Muscle of back (tissue), 11 donors: ENCODE data around the gene TRAF2. TPM values are rescaled to one million over a fixed set of nuclear protein-coding genes. Genes with fewer than 3 reads are reported as not detected.

Experiments used
- DNase-seq, 3 donors: peaks; one replicate each; pipeline versions ENCODE4 v3.0.0 to v3.0.0-alpha.2; 2013
- polyA plus RNA-seq, 10 donors: library from polyadenylated mRNA; unstranded; fragments of 120-200 nt; gene quantifications; one replicate each; pipeline ENCODE4 v1.2.1, GENCODE V29; 2013; ENCODE audit not compliant: insufficient read length in 10 of 10

TRAF2 gene
- polyA plus RNA-seq, 10 donors, result 8.1 to 10.7 (median 9.6) TPM

- DNase-seq, result peak in 1 of 3 donors; percentile 68
Observed at GRCh38 chr9:136947955-136948510, 61.7 kb downstream of the TRAF2 start.

GRCh38 chr9:136949239-136949816 is 63.0 kb downstream of the TRAF2 start:
- no peak for DNase-seq

DNA sequence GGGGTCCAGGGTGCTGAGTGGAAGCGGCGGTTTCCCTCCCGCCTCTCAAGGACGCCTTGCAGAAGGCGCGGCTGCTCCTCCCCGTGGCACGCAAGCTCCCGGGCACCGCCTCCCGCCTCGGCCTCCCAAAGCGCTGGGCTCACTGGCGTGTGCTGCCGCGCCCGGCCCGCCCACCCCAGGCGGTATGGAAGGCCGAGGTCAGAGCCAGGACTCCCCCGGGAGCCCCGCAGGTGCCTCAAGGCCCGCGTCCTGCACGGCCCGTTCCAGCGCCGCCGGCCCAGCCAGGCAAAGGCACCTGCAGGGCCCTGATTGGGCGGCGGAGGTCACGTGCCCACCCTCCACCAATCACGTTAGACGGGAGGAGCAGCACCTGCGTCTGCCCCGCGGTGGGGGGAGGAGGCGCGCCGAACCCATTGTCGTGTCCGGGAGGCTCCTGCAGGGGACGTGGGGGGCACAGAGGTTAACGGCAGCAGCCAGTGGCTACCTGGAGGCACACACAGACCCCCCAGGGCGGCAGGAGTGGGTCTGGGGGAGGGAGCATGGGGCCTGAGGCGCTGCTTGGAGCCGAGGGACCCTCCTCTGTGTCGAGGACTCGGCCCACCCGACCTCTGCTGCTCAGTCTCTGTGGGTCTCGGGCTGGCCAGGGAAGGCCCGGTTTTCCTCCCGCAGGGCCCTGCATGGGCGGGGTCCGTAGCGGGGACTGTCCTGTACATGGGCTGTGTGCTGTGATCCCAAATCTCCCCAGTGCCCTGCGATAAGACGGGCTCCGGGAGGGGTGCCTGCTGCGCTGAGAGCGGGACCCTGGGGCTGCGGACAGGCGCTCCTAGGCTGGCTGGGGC is 63.7 kb downstream of the TRAF2 start:
- DNase-seq, result peak; percentile 85 to 95 (median 85)

GRCh38 chr9:136950656-136951276 is 64.5 kb downstream of the TRAF2 start:
- DNase-seq, result no peak

- no peak for DNase-seq
Observed at GRCh38 chr9:136951541-136952320, 65.4 kb downstream of the TRAF2 start, which contains the start of gene LCN12. TSS of gene LCN12 (plus strand) at chr9:136952273. CDS start at chr9:136952328, 55 bp downstream.

- DNase-seq, result no peak
Observed at GRCh38 chr9:136952321-136952850, 66.1 kb downstream of the TRAF2 start.

- no peak for DNase-seq
Observed at GRCh38 chr9:136952876-136953770, 66.8 kb downstream of the TRAF2 start.

DNA sequence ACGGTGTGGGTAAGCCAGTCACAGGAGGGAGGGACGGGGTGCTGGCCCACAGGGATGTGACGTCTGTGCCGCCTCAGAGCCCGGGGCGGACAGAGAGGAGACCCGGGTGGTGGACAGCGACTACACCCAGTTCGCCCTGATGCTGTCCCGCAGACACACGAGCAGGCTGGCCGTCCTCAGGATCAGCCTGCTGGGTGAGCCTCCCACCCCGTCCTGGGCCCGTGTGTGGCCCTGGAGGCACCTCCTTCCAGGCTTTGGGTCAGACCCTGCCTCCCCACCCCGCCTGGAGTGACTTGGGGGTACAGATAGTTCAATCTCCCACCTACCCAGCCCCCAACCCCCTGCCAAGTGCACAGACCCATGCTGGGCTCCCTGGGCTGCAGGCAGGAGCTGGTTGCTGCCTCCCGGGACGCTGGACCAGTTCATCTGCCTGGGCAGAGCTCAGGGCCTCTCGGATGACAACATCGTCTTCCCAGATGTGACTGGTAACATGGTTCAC is 67.5 kb downstream of the TRAF2 start:
- DNase-seq, result no peak

- DNase-seq, result no peak
Observed at GRCh38 chr9:136954270-136955083, 68.2 kb downstream of the TRAF2 start.

- DNase-seq, result no peak
Observed at GRCh38 chr9:136955202-136955942, 69.1 kb downstream of the TRAF2 start.

GRCh38 chr9:136955943-136956335 is 69.6 kb downstream of the TRAF2 start:
- DNase-seq, result no peak

DNA sequence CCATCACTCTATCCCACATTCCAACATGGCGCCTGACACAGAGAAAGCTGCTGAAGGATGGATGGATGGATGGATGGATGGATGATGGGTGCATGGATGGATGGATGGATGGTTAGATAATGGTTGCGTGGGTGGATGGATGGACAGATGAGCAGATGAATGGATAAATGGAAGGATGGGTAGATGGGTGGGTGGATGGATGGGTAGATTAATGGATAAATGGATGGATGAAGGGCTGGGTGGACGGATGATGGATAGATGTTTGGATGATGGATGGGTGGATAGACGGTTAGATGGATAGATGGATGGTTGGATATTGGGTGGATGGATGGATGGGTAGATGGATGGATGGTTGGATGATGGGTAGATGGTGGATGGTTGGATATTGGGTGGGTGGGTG is 70.3 kb downstream of the TRAF2 start:
- no peak for DNase-seq

- DNase-seq, result no peak
Observed at GRCh38 chr9:136957461-136957860, 71.1 kb downstream of the TRAF2 start.

DNA sequence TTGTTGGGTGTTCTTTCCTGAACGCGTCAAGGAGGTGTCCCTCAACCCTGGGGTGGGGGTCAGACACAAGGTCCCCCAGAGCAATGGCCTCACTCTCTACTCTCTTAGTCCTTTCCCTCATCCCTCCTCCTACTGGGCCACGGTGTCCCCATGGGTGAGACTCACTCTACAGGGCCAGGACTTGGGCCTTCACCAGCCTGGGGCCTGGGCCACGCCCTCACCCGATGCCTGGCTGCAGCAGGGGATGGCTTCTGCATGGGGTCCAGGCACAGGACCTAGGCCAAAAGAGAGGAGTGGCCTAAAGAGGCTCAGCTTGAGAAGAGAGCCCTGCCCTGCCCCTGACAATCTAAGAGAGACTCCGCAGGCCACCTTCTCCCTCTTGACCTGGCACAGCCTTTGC is 71.6 kb downstream of the TRAF2 start:
- no peak for DNase-seq

DNA sequence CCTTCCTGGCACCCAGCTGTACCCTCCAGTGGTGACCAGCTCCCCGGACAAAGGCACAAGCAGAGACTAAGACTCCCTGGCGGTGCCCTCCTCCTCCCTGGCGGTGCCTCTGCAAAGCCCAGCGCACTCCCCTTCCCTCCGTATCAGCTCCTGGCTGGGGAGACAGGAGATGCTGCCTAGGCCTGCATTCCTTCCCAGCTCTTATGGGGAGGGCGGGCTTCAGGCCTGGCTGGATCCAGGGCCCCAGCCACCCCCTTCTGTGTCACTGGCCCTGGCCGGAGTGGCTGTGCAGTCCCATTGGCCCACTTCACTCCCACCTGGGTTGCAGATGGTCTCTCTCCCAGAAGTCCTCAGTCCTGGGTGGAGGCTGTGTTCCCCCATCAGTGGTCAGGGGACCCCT is 72.2 kb downstream of the TRAF2 start:
- DNase-seq, result no peak

- no peak for DNase-seq
Observed at GRCh38 chr9:136958898-136959850, 72.9 kb downstream of the TRAF2 start.

- DNase-seq, result no peak
Observed at GRCh38 chr9:136960212-136960937, 74.1 kb downstream of the TRAF2 start.
